IMR-90 (cell line): ENCODE results near the gene SEL1L3. TPM values are rescaled to one million over a fixed set of nuclear protein-coding genes. Genes with fewer than 3 reads are reported as not detected.

Experiments used
- ATAC-seq: fragments of 200-7000 bp; cut with Tn5 transposase; 2 replicates; pipeline ENCODE4 v1.9.1; 2020; ENCODE audit warnings: low read depth, mild to moderate bottlenecking, moderate library complexity
- BruUV-seq: library from RNA; stranded (reverse); fragments of 400-500 nt; replicated peaks from 2 replicates; lab custom pipeline; 2021; lab: Mats Ljungman, UMichigan
- CTCF ChIA-PET: fragments of 300-600 bp; formaldehyde crosslinking; extraction: SDS; loops from one replicate; lab custom pipeline; 2021; ENCODE audit warnings: antibody characterized with exemption; lab: Yijun Ruan, JAX
- POLR2A ChIA-PET: fragments of 300-600 bp; sonication (Branson Sonifier 250); formaldehyde crosslinking; loops from one replicate; lab custom pipeline; 2022; ENCODE audit warnings: antibody characterized with exemption; ENCODE audit not compliant: unreplicated experiment; lab: Charles Lee
- DNase-seq: peaks from one replicate; pipeline ENCODE4 v3.0.0; 2013
- H2AFZ ChIP-seq: replicated peaks from 2 replicates; pipeline ENCODE3; 2013; ENCODE audit warnings: low read length, mild to moderate bottlenecking; ENCODE audit not compliant: poor library complexity
- H2AK5ac ChIP-seq: 2 replicates; pipeline ENCODE4 v1.6.1; 2013; ENCODE audit warnings: low read depth, low read length, inconsistent platforms
- H2AK9ac ChIP-seq: replicated peaks from 2 replicates; pipeline ENCODE3; 2013; ENCODE audit warnings: mild to moderate bottlenecking, low read depth, low read length, moderate library complexity; ENCODE audit not compliant: poor library complexity
- H2BK120ac ChIP-seq: 2 replicates; pipeline ENCODE4 v1.6.1; 2013; ENCODE audit warnings: low read depth, low read length, inconsistent platforms
- H2BK15ac ChIP-seq: 3 replicates; pipeline ENCODE4 v1.6.1; 2013; ENCODE audit warnings: low read depth, low read length, inconsistent platforms
- H2BK20ac ChIP-seq: 2 replicates; pipeline ENCODE4 v1.6.1; 2013; ENCODE audit warnings: low read depth, mild to moderate bottlenecking, inconsistent platforms, low read length, moderate library complexity
- H2BK5ac ChIP-seq: 2 replicates; pipeline ENCODE4 v1.6.1; 2013; ENCODE audit warnings: mild to moderate bottlenecking, low read depth, low read length, inconsistent platforms; ENCODE audit not compliant: poor library complexity, severe bottlenecking
- H3K14ac ChIP-seq: replicated peaks from 2 replicates; pipeline ENCODE4 v1.6.1; 2013; ENCODE audit warnings: low read depth, low read length, inconsistent platforms
- H3K18ac ChIP-seq: 2 replicates; pipeline ENCODE4 v1.6.1; 2013; ENCODE audit warnings: low read depth, low read length, control low read depth
- H3K23ac ChIP-seq: 2 replicates; pipeline ENCODE4 v1.6.1; 2013; ENCODE audit warnings: low read depth, low read length, inconsistent platforms
- H3K27ac ChIP-seq: 2 replicates; pipeline ENCODE4 v1.5.1; 2013; ENCODE audit warnings: mild to moderate bottlenecking, control low read depth, low read length; ENCODE audit not compliant: insufficient read depth
- H3K27me3 ChIP-seq: 2 replicates; pipeline ENCODE4 v1.6.1; 2013; ENCODE audit warnings: low read length; ENCODE audit not compliant: control insufficient read depth, insufficient read depth
- H3K36me3 ChIP-seq: 2 replicates; pipeline ENCODE4 v1.6.1; 2013; ENCODE audit warnings: low read length, mixed read lengths; ENCODE audit not compliant: control insufficient read depth, insufficient read depth
- H3K4ac ChIP-seq: 2 replicates; pipeline ENCODE4 v1.6.1; 2013; ENCODE audit warnings: low read depth, low read length, inconsistent platforms
- H3K4me1 ChIP-seq: 2 replicates; pipeline ENCODE4 v1.6.1; 2013; ENCODE audit warnings: low read length, mixed read lengths; ENCODE audit not compliant: control insufficient read depth, insufficient read depth
- H3K4me2 ChIP-seq: 2 replicates; pipeline ENCODE4 v1.6.1; 2013; ENCODE audit warnings: low read depth, mild to moderate bottlenecking, control low read depth, low read length, moderate library complexity
- H3K4me3 ChIP-seq: 2 replicates; pipeline ENCODE4 v1.5.1; 2013; ENCODE audit warnings: low read depth, mild to moderate bottlenecking, control low read depth, low read length, moderate library complexity; ENCODE audit not compliant: insufficient read depth
- H3K56ac ChIP-seq: 2 replicates; pipeline ENCODE4 v1.6.1; 2013; ENCODE audit warnings: low read length, inconsistent platforms; ENCODE audit not compliant: insufficient read depth; ENCODE audit errors: extremely low read depth
- H3K79me1 ChIP-seq, 2 experiments: 2 replicates each; pipeline ENCODE4 v1.6.1; 2013; ENCODE audit warnings: low read length in 2 of 2, inconsistent platforms in 1 of 2, low read depth in 1 of 2
- H3K9ac ChIP-seq: 2 replicates; pipeline ENCODE4 v1.6.1; 2013; ENCODE audit warnings: low read depth, low read length, control low read depth
- H3K9me1 ChIP-seq: 2 replicates; pipeline ENCODE4 v1.6.1; 2013; ENCODE audit warnings: low read length, inconsistent platforms; ENCODE audit not compliant: insufficient read depth
- H3K9me3 ChIP-seq: 2 replicates; pipeline ENCODE4 v1.6.1; 2013; ENCODE audit warnings: low read length; ENCODE audit not compliant: control insufficient read depth, insufficient read depth
- H4K20me1 ChIP-seq: 2 replicates; pipeline ENCODE4 v1.6.1; 2013; ENCODE audit warnings: low read length, inconsistent platforms; ENCODE audit not compliant: insufficient read depth
- H4K5ac ChIP-seq: 2 replicates; pipeline ENCODE4 v1.6.1; 2013; ENCODE audit warnings: mild to moderate bottlenecking, low read depth, low read length, control low read depth
- H4K8ac ChIP-seq, 2 experiments: 2 replicates each; pipeline ENCODE4 v1.6.1; 2013; ENCODE audit warnings: low read depth in 2 of 2, low read length in 2 of 2, control low read depth in 1 of 2, inconsistent platforms in 1 of 2
- H4K91ac ChIP-seq: 2 replicates; pipeline ENCODE4 v1.6.1; 2013; ENCODE audit warnings: low read depth, low read length, inconsistent platforms; ENCODE audit not compliant: insufficient read depth
- BHLHE40 ChIP-seq: fragments of 150-350 bp; IDR thresholded peaks from 2 replicates; pipeline ENCODE4 v1.6.1; 2016; ENCODE audit warnings: mild to moderate bottlenecking, low read depth, low read length
- CEBPB ChIP-seq: IDR thresholded peaks from 2 replicates; pipeline ENCODE4 v1.6.1; 2012; ENCODE audit warnings: low read depth, low read length, improper control_type of control experiment
- FOS ChIP-seq: fragments of 150-350 bp; IDR thresholded peaks from 2 replicates; pipeline ENCODE4 v1.6.1; 2016; ENCODE audit warnings: low read depth, low read length
- MAFK ChIP-seq: IDR thresholded peaks from 2 replicates; pipeline ENCODE4 v1.6.1; 2012; ENCODE audit warnings: low read depth, low read length, improper control_type of control experiment
- MAZ ChIP-seq: IDR thresholded peaks from 2 replicates; pipeline ENCODE4 v1.6.1; 2012; ENCODE audit warnings: low read depth, mild to moderate bottlenecking, low read length, improper control_type of control experiment, moderate library complexity, borderline replicate concordance
- MXI1 ChIP-seq: IDR thresholded peaks from 2 replicates; pipeline ENCODE4 v1.6.1; 2012; ENCODE audit warnings: low read depth, mild to moderate bottlenecking, low read length, moderate library complexity, borderline replicate concordance
- NFE2L2 ChIP-seq: fragments of 150-350 bp; IDR thresholded peaks from 2 replicates; pipeline ENCODE4 v1.6.1; 2016; ENCODE audit warnings: low read depth, mild to moderate bottlenecking, low read length
- POLR2A ChIP-seq: IDR thresholded peaks from 2 replicates; pipeline ENCODE4 v1.6.1; 2012; ENCODE audit warnings: mild to moderate bottlenecking, low read depth, low read length
- RAD21 ChIP-seq: IDR thresholded peaks from 2 replicates; pipeline ENCODE4 v1.6.1; 2012; ENCODE audit warnings: low read length, improper control_type of control experiment
- RCOR1 ChIP-seq: IDR thresholded peaks from 2 replicates; pipeline ENCODE4 v1.6.1; 2012; ENCODE audit warnings: mild to moderate bottlenecking, low read length, improper control_type of control experiment; ENCODE audit not compliant: insufficient replicate concordance
- RFX5 ChIP-seq: IDR thresholded peaks from 2 replicates; pipeline ENCODE4 v1.8.0; 2012; ENCODE audit warnings: low read depth, mild to moderate bottlenecking, low read length, moderate library complexity
- WGBS, 2 experiments: methylation state at CpG; one replicate each; pipeline versions ENCODE4 v1.1.5 to v1.1.7; 2013; ENCODE audit warnings: missing lambda C conversion rate in 2 of 2; ENCODE audit not compliant: insufficient read length in 1 of 2; ENCODE audit errors: extremely low coverage in 2 of 2; 5-methylcytosine and 5-hydroxymethylcytosine counted together
- dilution Hi-C: fragments of 300-500 bp; cut with HindIII; formaldehyde crosslinking; loops from one replicate; pipeline ENCODE4 v1.14.3; 2018; ENCODE audit warnings: low sequenced_read_pairs; ENCODE audit not compliant: unreplicated experiment
- in situ Hi-C: fragments of 300-500 bp; cut with MboI; formaldehyde crosslinking; loops from 3 replicates; pipeline ENCODE4 v1.14.3; 2019; ENCODE audit warnings: low sequenced_read_pairs, inconsistent platforms, mixed read lengths
- intact Hi-C: fragments of 100-400 bp; cut with micrococcal nuclease; formaldehyde crosslinking; loops from 2 replicates; pipeline ENCODE4 v1.10.0; 2022
- polyA plus RNA-seq, 3 experiments: library from polyadenylated mRNA; depleted of rRNA; stranded (reverse); fragments of >200 nt; gene quantifications; 2 replicates each; pipeline ENCODE4 v1.2.3, GENCODE V29; 2012; ENCODE audit warnings: low replicate concordance in 1 of 3
- total RNA-seq: library from RNA; depleted of rRNA; stranded (reverse); fragments of >200 nt; gene quantifications from 2 replicates; pipeline ENCODE4 v1.2.3, GENCODE V29; 2012
- TF ChIP-seq, protein P1 (sequence below): conservative IDR thresholded peaks from 2 replicates; pipeline ENCODE4 v1.5.1; 2012; ENCODE audit warnings: mild to moderate bottlenecking, low read depth, low read length, improper control_type of control experiment

The SEL1L3 gene
- total and polyA plus RNA-seq, 2 of the 4 experiments (the other 2 are of a cell fraction): 16.4 to 43.7 TPM

DNA sequence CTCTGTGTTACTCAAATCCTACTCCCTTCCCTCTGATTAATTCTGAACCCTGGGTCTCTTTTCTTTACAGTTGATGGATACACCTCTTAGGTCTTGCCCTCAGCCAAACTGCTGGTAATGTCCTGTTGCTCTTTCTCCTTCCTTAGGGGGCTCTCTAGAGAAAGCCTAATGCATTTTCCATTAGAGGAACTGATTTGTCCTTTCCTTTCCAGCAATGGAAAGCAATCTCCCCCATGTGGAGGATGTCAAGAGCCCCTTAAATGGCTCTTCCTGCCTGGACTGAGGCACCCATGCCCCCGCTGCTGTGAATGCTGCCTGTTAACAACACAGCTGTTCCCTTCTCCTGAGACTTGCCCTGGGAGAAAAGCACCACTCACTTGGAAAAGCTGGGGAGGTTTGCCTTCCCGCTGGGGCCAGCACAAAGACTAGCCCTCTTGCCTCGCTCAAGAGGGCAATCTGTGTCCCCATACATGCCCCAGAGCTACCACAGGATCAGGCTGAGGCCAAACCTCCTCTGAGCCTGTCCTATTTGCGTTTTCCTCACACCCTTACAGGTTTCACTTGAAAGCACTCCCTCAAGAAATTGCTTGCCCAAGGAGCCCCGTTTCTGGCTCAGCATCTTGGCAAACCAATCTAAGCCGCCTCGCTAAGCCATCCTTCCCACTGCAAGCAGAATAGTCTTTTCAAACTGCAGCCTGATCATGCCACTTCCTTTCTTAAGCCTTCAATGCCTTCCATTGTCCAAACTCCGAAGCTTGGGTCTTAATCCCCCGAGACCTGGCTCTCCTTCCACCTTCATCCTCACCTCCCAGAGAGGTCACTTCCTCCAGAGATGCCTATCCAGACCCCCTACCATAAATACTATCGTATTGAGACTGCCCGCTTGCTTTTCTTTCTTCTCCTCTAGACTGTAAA lies 28.0 kb upstream of the SEL1L3 start:
- TF ChIP-seq RCOR1 (no peak), BHLHE40 (no peak), RFX5 (no peak), MAFK (no peak), CEBPB (no peak), RAD21 (no peak), NFE2L2 (no peak), POLR2A (no peak), MXI1 (no peak), FOS (no peak), MAZ (no peak)
- TF ChIP-seq, protein P1, sequence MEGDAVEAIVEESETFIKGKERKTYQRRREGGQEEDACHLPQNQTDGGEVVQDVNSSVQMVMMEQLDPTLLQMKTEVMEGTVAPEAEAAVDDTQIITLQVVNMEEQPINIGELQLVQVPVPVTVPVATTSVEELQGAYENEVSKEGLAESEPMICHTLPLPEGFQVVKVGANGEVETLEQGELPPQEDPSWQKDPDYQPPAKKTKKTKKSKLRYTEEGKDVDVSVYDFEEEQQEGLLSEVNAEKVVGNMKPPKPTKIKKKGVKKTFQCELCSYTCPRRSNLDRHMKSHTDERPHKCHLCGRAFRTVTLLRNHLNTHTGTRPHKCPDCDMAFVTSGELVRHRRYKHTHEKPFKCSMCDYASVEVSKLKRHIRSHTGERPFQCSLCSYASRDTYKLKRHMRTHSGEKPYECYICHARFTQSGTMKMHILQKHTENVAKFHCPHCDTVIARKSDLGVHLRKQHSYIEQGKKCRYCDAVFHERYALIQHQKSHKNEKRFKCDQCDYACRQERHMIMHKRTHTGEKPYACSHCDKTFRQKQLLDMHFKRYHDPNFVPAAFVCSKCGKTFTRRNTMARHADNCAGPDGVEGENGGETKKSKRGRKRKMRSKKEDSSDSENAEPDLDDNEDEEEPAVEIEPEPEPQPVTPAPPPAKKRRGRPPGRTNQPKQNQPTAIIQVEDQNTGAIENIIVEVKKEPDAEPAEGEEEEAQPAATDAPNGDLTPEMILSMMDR: no peak
- ChIA-PET POLR2A (no interaction called here), CTCF (interaction anchor here (0.6 to 1.4 kb wide), 2 partner anchors 13 to 655 kb away, joined by 3 read pairs; no protein-coding TSS in a partner anchor)
- Histone ChIP-seq H2BK5ac (no peak overlapping the region), H4K8ac (no peak overlapping the region), H3K27ac (no peak overlapping the region), H2BK20ac (no peak overlapping the region), H3K79me1 (no peaks in the 10 kb centered on the region), H3K23ac (no peak overlapping the region), H3K56ac (no peak overlapping the region), H3K4me3 (no peak overlapping the region), H4K5ac (no peak overlapping the region), H3K18ac (no peak overlapping the region), H4K20me1 (no peaks in the 10 kb centered on the region), H2AK9ac (no peak overlapping the region), H3K9me1 (no peaks in the 10 kb centered on the region), H3K36me3 (no peaks in the 10 kb centered on the region), H3K4me1 (no peaks in the 10 kb centered on the region; the same call in 1 of the 2 replicates), H3K14ac (no peak overlapping the region), H4K91ac (no peak overlapping the region), H2AK5ac (no peak overlapping the region), H2BK120ac (no peak overlapping the region), H3K4me2 (no peak overlapping the region), H3K9me3 (no peaks in the 10 kb centered on the region), H3K4ac (no peak overlapping the region), H3K9ac (no peak overlapping the region), H3K27me3 (no peaks in the 10 kb centered on the region), H2BK15ac (no peak overlapping the region), H2AFZ (no peak overlapping the region)
- in situ Hi-C loops (no loop called here), intact Hi-C loops (loop anchor here (1.0 kb wide), 1 partner anchor 8 kb away; no protein-coding TSS in a partner anchor), dilution Hi-C loops (no loop called here)
- ATAC-seq (no peak), DNase-seq (no peak)
- 79% methylated on average over 6 of the region's 11 CpGs; no CpG with 5 or more reads in 1 of the 2 experiments for WGBS, 2 experiments
- BruUV-seq: no TSS peak
